ENCODE data around the gene NHP2.

Gene NHP2

GRCh38 chr5:178177569-178177968 lies 23.9 kb upstream of the NHP2 start:
- no peak for DNase-seq
- no peaks in the 10 kb centered on the region for H3K36me3 ChIP-seq (ENCODE audit: control insufficient read depth in 4 of 4, insufficient read depth in 4 of 4, low read length in 3 of 4)
- H3K9me3 ChIP-seq (ENCODE audit: control extremely low read depth in 1 of 5, control insufficient read depth in 4 of 5, insufficient read depth in 2 of 5, low read depth in 1 of 5, low read length in 4 of 5) = no peaks in the 10 kb centered on the region
- ChIA-PET CTCF (interaction anchor here (1.1 to 1.8 kb wide), 3 partner anchors 9 to 102 kb away, joined by 3 to 7 read pairs (median 5); no protein-coding TSS in a partner anchor), POLR2A (interaction anchor here (1.4 kb wide), 1 partner anchor 27 kb away, joined by 4 read pairs; the partner anchor contains the start of gene HNRNPAB)
- peaks cover 7 to 40% (median 25%) of the 10 kb centered on the region in 4 experiments for H3K4me1 ChIP-seq (ENCODE audit: control extremely low read depth in 1 of 4, control insufficient read depth in 4 of 4, insufficient read depth in 4 of 4, low read length in 3 of 4)
- no peak overlapping the region for H3K4me3 ChIP-seq (ENCODE audit: control insufficient read depth in 1 of 7, extremely low read depth in 1 of 7, insufficient read depth in 4 of 7, low read depth in 2 of 7, low read length in 6 of 7)
- WGBS (ENCODE audit: insufficient coverage) = 93% methylated on average over 7 of the region's 8 CpGs
- no peaks in the 10 kb centered on the region for H3K27me3 ChIP-seq (replicated peaks in 2 of 5; ENCODE audit: control insufficient read depth in 4 of 5, insufficient read depth in 5 of 5, low read length in 4 of 5)
- H3K27ac ChIP-seq (ENCODE audit: insufficient read depth in 1 of 2, low read depth in 1 of 2, low read length in 2 of 2, poor library complexity in 1 of 2, severe bottlenecking in 2 of 2) = no peak overlapping the region

DNA sequence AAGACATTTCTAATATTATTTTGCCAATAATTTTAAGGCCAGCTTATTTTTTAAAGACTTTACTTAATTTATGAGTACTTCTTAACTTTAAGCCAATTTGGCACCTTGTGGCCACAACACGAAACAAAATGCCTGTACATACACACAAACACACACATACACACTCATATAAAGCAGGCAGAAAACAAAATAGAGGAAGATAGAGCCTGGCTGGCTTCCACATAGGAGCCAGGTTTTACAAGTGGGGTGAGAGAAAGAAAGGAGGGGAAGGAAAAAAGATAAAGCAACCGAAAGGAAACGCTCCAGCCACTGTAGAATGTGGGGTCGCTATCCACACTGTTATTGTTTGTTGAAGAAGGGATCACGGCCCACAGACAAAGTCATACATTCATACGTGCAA lies 23.1 kb upstream of the NHP2 start:
- Histone ChIP-seq H3K27ac (ENCODE audit: insufficient read depth in 1 of 2, low read depth in 1 of 2, low read length in 2 of 2, poor library complexity in 1 of 2, severe bottlenecking in 2 of 2) (no peak overlapping the region), H3K4me3 (ENCODE audit: control insufficient read depth in 1 of 7, extremely low read depth in 1 of 7, insufficient read depth in 4 of 7, low read depth in 2 of 7, low read length in 6 of 7) (peak overlapping the region in 1 of 7 experiments; percentile 38), H3K27me3 (replicated peaks in 2 of 5; ENCODE audit: control insufficient read depth in 4 of 5, insufficient read depth in 5 of 5, low read length in 4 of 5) (no peaks in the 10 kb centered on the region), H3K4me1 (ENCODE audit: control extremely low read depth in 1 of 4, control insufficient read depth in 4 of 4, insufficient read depth in 4 of 4, low read length in 3 of 4) (peaks cover 4 to 33% (median 18%) of the 10 kb centered on the region in 4 experiments), H3K36me3 (ENCODE audit: control insufficient read depth in 4 of 4, insufficient read depth in 4 of 4, low read length in 3 of 4) (no peaks in the 10 kb centered on the region), H3K9me3 (ENCODE audit: control extremely low read depth in 1 of 5, control insufficient read depth in 4 of 5, insufficient read depth in 2 of 5, low read depth in 1 of 5, low read length in 4 of 5) (no peaks in the 10 kb centered on the region)
- POLR2A ChIA-PET = no interaction called here
- WGBS (ENCODE audit: insufficient coverage) = 0% methylated on average over 1 of the region's 6 CpGs
- CTCF ChIA-PET = interaction anchor here (1.3 to 1.8 kb wide), 4 partner anchors 11 to 102 kb away, joined by 3 to 7 read pairs (median 4); no protein-coding TSS in a partner anchor
- peak in 2 of 3 donors; percentile 63 to 77 for DNase-seq

- no peak overlapping the region for H3K27ac ChIP-seq (ENCODE audit: insufficient read depth in 1 of 2, low read depth in 1 of 2, low read length in 2 of 2, poor library complexity in 1 of 2, severe bottlenecking in 2 of 2)
- H3K27me3 ChIP-seq (replicated peaks in 2 of 5; ENCODE audit: control insufficient read depth in 4 of 5, insufficient read depth in 5 of 5, low read length in 4 of 5) = no peaks in the 10 kb centered on the region
- no peaks in the 10 kb centered on the region for H3K9me3 ChIP-seq (ENCODE audit: control extremely low read depth in 1 of 5, control insufficient read depth in 4 of 5, insufficient read depth in 2 of 5, low read depth in 1 of 5, low read length in 4 of 5)
- H3K4me3 ChIP-seq (ENCODE audit: control insufficient read depth in 1 of 7, extremely low read depth in 1 of 7, insufficient read depth in 4 of 7, low read depth in 2 of 7, low read length in 6 of 7) = no peak overlapping the region
- ChIA-PET POLR2A (no interaction called here), CTCF (interaction anchor here (0.5 to 1.6 kb wide), 3 partner anchors 10 to 100 kb away, joined by 3 to 5 read pairs (median 3); no protein-coding TSS in a partner anchor)
- H3K36me3 ChIP-seq (ENCODE audit: control insufficient read depth in 4 of 4, insufficient read depth in 4 of 4, low read length in 3 of 4) = no peaks in the 10 kb centered on the region
- no peak for DNase-seq
- 100% methylated on average over 2 of the region's 3 CpGs for WGBS (ENCODE audit: insufficient coverage)
- peaks cover 0 to 15% (median 8%) of the 10 kb centered on the region in 4 experiments for H3K4me1 ChIP-seq (ENCODE audit: control extremely low read depth in 1 of 4, control insufficient read depth in 4 of 4, insufficient read depth in 4 of 4, low read length in 3 of 4)
These were observed 20.8 kb upstream of the NHP2 start for GRCh38 chr5:178174456-178174855.

DNA sequence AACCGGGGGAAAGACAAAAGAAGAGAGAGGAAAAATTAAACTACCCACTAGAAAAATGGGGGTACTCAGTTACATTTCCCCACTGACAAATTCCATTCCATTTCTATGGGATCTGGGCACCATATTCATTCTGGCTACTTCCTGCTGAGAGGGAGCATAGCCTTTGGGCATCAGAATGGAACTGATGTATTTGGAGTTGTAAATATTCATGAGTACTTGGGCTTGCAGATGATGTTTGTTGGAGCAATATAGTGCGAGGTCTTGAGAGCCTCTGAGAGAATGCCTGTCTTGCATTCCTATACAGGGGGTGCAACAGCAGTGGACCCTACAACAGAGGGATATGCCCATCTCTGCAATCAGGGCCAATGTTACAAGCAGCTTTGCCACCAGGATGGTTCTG lies 16.8 kb upstream of the NHP2 start:
- Histone ChIP-seq H3K27ac (ENCODE audit: insufficient read depth in 1 of 2, low read depth in 1 of 2, low read length in 2 of 2, poor library complexity in 1 of 2, severe bottlenecking in 2 of 2) (no peak overlapping the region), H3K4me1 (ENCODE audit: control extremely low read depth in 1 of 4, control insufficient read depth in 4 of 4, insufficient read depth in 4 of 4, low read length in 3 of 4) (no peaks in the 10 kb centered on the region), H3K9me3 (ENCODE audit: control extremely low read depth in 1 of 5, control insufficient read depth in 4 of 5, insufficient read depth in 2 of 5, low read depth in 1 of 5, low read length in 4 of 5) (no peaks in the 10 kb centered on the region), H3K4me3 (ENCODE audit: control insufficient read depth in 1 of 7, extremely low read depth in 1 of 7, insufficient read depth in 4 of 7, low read depth in 2 of 7, low read length in 6 of 7) (no peak overlapping the region), H3K36me3 (ENCODE audit: control insufficient read depth in 4 of 4, insufficient read depth in 4 of 4, low read length in 3 of 4) (no peaks in the 10 kb centered on the region), H3K27me3 (replicated peaks in 2 of 5; ENCODE audit: control insufficient read depth in 4 of 5, insufficient read depth in 5 of 5, low read length in 4 of 5) (peaks cover 0 to 4% (median 0%) of the 10 kb centered on the region in 5 experiments)
- ChIA-PET POLR2A (no interaction called here), CTCF (interaction anchor here (0.9 to 1.0 kb wide), 2 partner anchors 91 to 94 kb away, joined by 3 read pairs; no protein-coding TSS in a partner anchor)
- no peak for DNase-seq
- WGBS (ENCODE audit: insufficient coverage) = 91% methylated on average over 1 of the region's 2 CpGs

DNA sequence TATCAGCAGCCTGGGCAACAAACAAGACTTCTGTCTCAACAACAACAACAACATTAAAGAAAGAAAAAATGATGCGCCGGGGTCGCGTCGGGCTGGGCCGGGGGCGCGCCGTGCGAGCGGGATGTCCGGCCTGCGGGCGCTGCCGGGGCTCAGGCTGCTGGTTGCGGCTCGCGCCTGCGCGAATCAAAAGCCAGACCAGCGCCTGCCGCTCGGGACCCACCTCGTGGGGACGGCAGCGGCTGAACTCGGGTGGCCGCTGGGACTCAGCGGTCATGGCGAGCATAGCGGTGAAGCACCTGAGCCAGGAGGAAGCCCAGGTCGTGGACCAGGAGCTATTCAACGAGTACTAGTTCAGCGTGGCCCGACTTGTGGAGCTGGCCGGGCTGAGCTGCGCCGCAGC lies 11.9 kb upstream of the NHP2 start:
- ChIA-PET CTCF (interaction anchor here (1.1 to 1.9 kb wide), 6 partner anchors 10 to 90 kb away, joined by 3 to 12 read pairs (median 4); no protein-coding TSS in a partner anchor), POLR2A (no interaction called here)

GRCh38 chr5:178163772-178164735 lies 10.4 kb upstream of the NHP2 start:
- H3K4me3 ChIP-seq (ENCODE audit: control insufficient read depth in 1 of 7, extremely low read depth in 1 of 7, insufficient read depth in 4 of 7, low read depth in 2 of 7, low read length in 6 of 7) = peak overlapping the region in 5 of 7 experiments; percentile 19 to 63 (median 57)
- H3K27me3 ChIP-seq (replicated peaks in 2 of 5; ENCODE audit: control insufficient read depth in 4 of 5, insufficient read depth in 5 of 5, low read length in 4 of 5) = peaks cover 0 to 8% (median 0%) of the 10 kb centered on the region in 5 experiments
- no peak overlapping the region for H3K27ac ChIP-seq (ENCODE audit: insufficient read depth in 1 of 2, low read depth in 1 of 2, low read length in 2 of 2, poor library complexity in 1 of 2, severe bottlenecking in 2 of 2)
- 10% methylated on average over 31 of the region's 33 CpGs for WGBS (ENCODE audit: insufficient coverage)
- ChIA-PET CTCF (interaction anchor here (0.9 to 24.2 kb wide), 5 partner anchors 9 to 87 kb away, joined by 4 to 458 read pairs (median 12); no protein-coding TSS in a partner anchor), POLR2A (no interaction called here)
- H3K4me1 ChIP-seq (ENCODE audit: control extremely low read depth in 1 of 4, control insufficient read depth in 4 of 4, insufficient read depth in 4 of 4, low read length in 3 of 4) = peaks cover 0 to 10% (median 6%) of the 10 kb centered on the region in 4 experiments
- DNase-seq = peak; percentile 84 to 91 (median 89)
- no peaks in the 10 kb centered on the region for H3K9me3 ChIP-seq (ENCODE audit: control extremely low read depth in 1 of 5, control insufficient read depth in 4 of 5, insufficient read depth in 2 of 5, low read depth in 1 of 5, low read length in 4 of 5)
- no peaks in the 10 kb centered on the region for H3K36me3 ChIP-seq (ENCODE audit: control insufficient read depth in 4 of 4, insufficient read depth in 4 of 4, low read length in 3 of 4)

More for the DNA sequence above, 11.9 kb upstream of the NHP2 start:
- H3K27me3 ChIP-seq (replicated peaks in 2 of 5; ENCODE audit: control insufficient read depth in 4 of 5, insufficient read depth in 5 of 5, low read length in 4 of 5) = peaks cover 0 to 8% (median 0%) of the 10 kb centered on the region in 5 experiments
- peaks cover 0 to 10% (median 6%) of the 10 kb centered on the region in 4 experiments for H3K4me1 ChIP-seq (ENCODE audit: control extremely low read depth in 1 of 4, control insufficient read depth in 4 of 4, insufficient read depth in 4 of 4, low read length in 3 of 4)
- DNase-seq = no peak
- 84% methylated on average over 23 of the region's 38 CpGs for WGBS (ENCODE audit: insufficient coverage)
- H3K27ac ChIP-seq (ENCODE audit: insufficient read depth in 1 of 2, low read depth in 1 of 2, low read length in 2 of 2, poor library complexity in 1 of 2, severe bottlenecking in 2 of 2) = no peak overlapping the region
- H3K9me3 ChIP-seq (ENCODE audit: control extremely low read depth in 1 of 5, control insufficient read depth in 4 of 5, insufficient read depth in 2 of 5, low read depth in 1 of 5, low read length in 4 of 5) = no peaks in the 10 kb centered on the region
- no peaks in the 10 kb centered on the region for H3K36me3 ChIP-seq (ENCODE audit: control insufficient read depth in 4 of 4, insufficient read depth in 4 of 4, low read length in 3 of 4)
- no peak overlapping the region for H3K4me3 ChIP-seq (ENCODE audit: control insufficient read depth in 1 of 7, extremely low read depth in 1 of 7, insufficient read depth in 4 of 7, low read depth in 2 of 7, low read length in 6 of 7)
